Nephron (organoid): ENCODE measurements around the gene CLEC1A.
"Not testable (repeated sequence)": the region's sequence is repeated elsewhere in the genome, so short reads cannot be mapped to it uniquely, and the experiment has no call there.

Experiments used
- H3K27ac Mint-ChIP-seq, 3 experiments: 2 replicates each; pipeline ENCODE4 v1.8.0; 2020; ENCODE audit warnings: mixed read lengths in 3 of 3, mild to moderate bottlenecking in 2 of 3, moderate library complexity in 1 of 3
- H3K27me3 Mint-ChIP-seq: 2 replicates; pipeline ENCODE4 v1.8.0; 2021; ENCODE audit warnings: low read depth, mild to moderate bottlenecking, moderate library complexity, mixed read lengths
- H3K36me3 Mint-ChIP-seq: 2 replicates; pipeline ENCODE4 v1.8.0; 2020; ENCODE audit warnings: low read depth, mixed read lengths
- H3K4me1 Mint-ChIP-seq: 2 replicates; pipeline ENCODE4 v1.8.0; 2020; ENCODE audit warnings: mixed read lengths
- H3K4me3 Mint-ChIP-seq, 3 experiments: 2 replicates each; pipeline ENCODE4 v1.8.0; 2020; ENCODE audit warnings: mild to moderate bottlenecking in 3 of 3, mixed read lengths in 3 of 3, moderate library complexity in 2 of 3
- H3K9me3 Mint-ChIP-seq: 2 replicates; pipeline ENCODE4 v1.8.0; 2020; ENCODE audit warnings: mixed read lengths
- CTCF ChIP-seq, 3 experiments: fragments of 200-600 bp; sonication (generic); IDR thresholded peaks; one replicate each; pipeline ENCODE4 v1.5.0; 2021; ENCODE audit warnings: antibody characterized with exemption in 3 of 3; ENCODE audit not compliant: unreplicated experiment in 3 of 3

The CLEC1A gene

GRCh38 chr12:10033783-10034545 lies 64.8 kb downstream of the CLEC1A start:
- H3K27ac Mint-ChIP-seq: no peak overlapping the region
- H3K36me3 Mint-ChIP-seq: no peaks in the 10 kb centered on the region
- no peak overlapping the region for H3K4me3 Mint-ChIP-seq
- TF ChIP-seq CTCF (IDR thresholded peaks at IDR 0.05; ENCODE audit: unreplicated experiment in 3 of 3): peak; percentile 53 to 70 (median 60)
- no peaks in the 10 kb centered on the region for H3K27me3 Mint-ChIP-seq
- no peaks in the 10 kb centered on the region for H3K4me1 Mint-ChIP-seq
- H3K9me3 Mint-ChIP-seq: no peaks in the 10 kb centered on the region

GRCh38 chr12:10031771-10032175 lies 67.0 kb downstream of the CLEC1A start:
- Mint-ChIP-seq H3K4me3 (no peak overlapping the region), H3K9me3 (no peaks in the 10 kb centered on the region), H3K27me3 (no peaks in the 10 kb centered on the region), H3K36me3 (no peaks in the 10 kb centered on the region), H3K4me1 (no peaks in the 10 kb centered on the region), H3K27ac (peak overlapping the region in 1 of 3 experiments; percentile 7)
- no peak for TF ChIP-seq CTCF (IDR thresholded peaks at IDR 0.05; ENCODE audit: unreplicated experiment in 3 of 3)

GRCh38 chr12:10031321-10031720 lies 67.5 kb downstream of the CLEC1A start:
- H3K4me1 Mint-ChIP-seq: no peaks in the 10 kb centered on the region
- H3K9me3 Mint-ChIP-seq: no peaks in the 10 kb centered on the region
- H3K27me3 Mint-ChIP-seq: no peaks in the 10 kb centered on the region
- TF ChIP-seq CTCF (IDR thresholded peaks at IDR 0.05; ENCODE audit: unreplicated experiment in 3 of 3): no peak
- H3K4me3 Mint-ChIP-seq: no peak overlapping the region
- H3K36me3 Mint-ChIP-seq: no peaks in the 10 kb centered on the region
- H3K27ac Mint-ChIP-seq: no peak overlapping the region

- H3K27ac Mint-ChIP-seq: no peak within 1 kb of the TSS
- no peaks in the 10 kb centered on the region for H3K36me3 Mint-ChIP-seq
- no peaks in the 10 kb centered on the region for H3K4me1 Mint-ChIP-seq
- H3K9me3 Mint-ChIP-seq: no peaks in the 10 kb centered on the region
- no peak within 1 kb of the TSS for H3K4me3 Mint-ChIP-seq
- H3K27me3 Mint-ChIP-seq: no peaks in the 10 kb centered on the region
- TF ChIP-seq CTCF (IDR thresholded peaks at IDR 0.05; ENCODE audit: unreplicated experiment in 3 of 3): no peak
Observed at GRCh38 chr12:10030446-10030845, 68.3 kb downstream of the CLEC1A start, which contains the start of gene CLEC9A. TSS of gene CLEC9A (plus strand) at chr12:10030682. CDS start at chr12:10052688, 22,006 bp downstream.

- Mint-ChIP-seq H3K27ac (no peak overlapping the region), H3K4me1 (no peaks in the 10 kb centered on the region), H3K4me3 (no peak overlapping the region), H3K36me3 (no peaks in the 10 kb centered on the region), H3K9me3 (no peaks in the 10 kb centered on the region), H3K27me3 (no peaks in the 10 kb centered on the region)
- no peak for TF ChIP-seq CTCF (IDR thresholded peaks at IDR 0.05; ENCODE audit: unreplicated experiment in 3 of 3)
Observed at GRCh38 chr12:10027721-10028120, 71.1 kb downstream of the CLEC1A start.

- H3K27ac Mint-ChIP-seq: no peak overlapping the region
Observed at GRCh38 chr12:10027311-10027710, 71.5 kb downstream of the CLEC1A start.

GRCh38 chr12:10026666-10027065 lies 72.1 kb downstream of the CLEC1A start:
- not testable (repeated sequence) for H3K9me3 Mint-ChIP-seq, H3K4me3 Mint-ChIP-seq, H3K27me3 Mint-ChIP-seq, H3K4me1 Mint-ChIP-seq, H3K36me3 Mint-ChIP-seq, H3K27ac Mint-ChIP-seq

More at GRCh38 chr12:10027311-10027710, 71.5 kb downstream of the CLEC1A start:
- no peak overlapping the region for H3K4me3 Mint-ChIP-seq
- H3K27me3 Mint-ChIP-seq: no peaks in the 10 kb centered on the region
- H3K36me3 Mint-ChIP-seq: no peaks in the 10 kb centered on the region
- TF ChIP-seq CTCF (IDR thresholded peaks at IDR 0.05; ENCODE audit: unreplicated experiment in 3 of 3): no peak
- no peaks in the 10 kb centered on the region for H3K9me3 Mint-ChIP-seq
- H3K4me1 Mint-ChIP-seq: no peaks in the 10 kb centered on the region
